HG02970 (cell line): ENCODE results near the gene KCNG2.

ENCODE experiments used
- ATAC-seq: cut with Tn5 transposase; IDR thresholded peaks from one replicate; pipeline ENCODE4 v1.9.1; 2021; ENCODE audit warnings: mild to moderate bottlenecking, moderate library complexity, moderate number of reproducible peaks; ENCODE audit not compliant: unreplicated experiment, low FRiP score

Gene KCNG2

GRCh38 chr18:79796531-79797405 lies 970 bp upstream of the KCNG2 start:
- ATAC-seq = no peak

- ATAC-seq = no peak
Observed at GRCh38 chr18:79798346-79798998, 734 bp downstream of the KCNG2 start.

GRCh38 chr18:79798999-79799370 lies 1.2 kb downstream of the KCNG2 start:
- no peak for ATAC-seq

- no peak for ATAC-seq
Observed at GRCh38 chr18:79799619-79800370, 2.1 kb downstream of the KCNG2 start.

- ATAC-seq = no peak
Observed at GRCh38 chr18:79800371-79801180, 2.8 kb downstream of the KCNG2 start.

- ATAC-seq = no peak
Observed at GRCh38 chr18:79801217-79801616, 3.5 kb downstream of the KCNG2 start.

- no peak for ATAC-seq
Observed at GRCh38 chr18:79801641-79802040, 3.9 kb downstream of the KCNG2 start.

- ATAC-seq = no peak
Observed at GRCh38 chr18:79802298-79802697, 4.6 kb downstream of the KCNG2 start.

GRCh38 chr18:79803611-79804051 lies 5.9 kb downstream of the KCNG2 start:
- ATAC-seq = no peak

- no peak for ATAC-seq
Observed at GRCh38 chr18:79804130-79804787, 6.5 kb downstream of the KCNG2 start.

GRCh38 chr18:79805211-79805887 lies 7.6 kb downstream of the KCNG2 start:
- ATAC-seq = no peak

GRCh38 chr18:79805926-79806487 lies 8.3 kb downstream of the KCNG2 start:
- ATAC-seq = no peak

- ATAC-seq = no peak
Observed at GRCh38 chr18:79806976-79807841, 9.5 kb downstream of the KCNG2 start.

GRCh38 chr18:79809482-79810192 lies 11.9 kb downstream of the KCNG2 start:
- ATAC-seq = no peak

- no peak for ATAC-seq
Observed at GRCh38 chr18:79812052-79812451, 14.3 kb downstream of the KCNG2 start.

- ATAC-seq = no peak
Observed at GRCh38 chr18:79814373-79814772, 16.6 kb downstream of the KCNG2 start.

- no peak for ATAC-seq
Observed at GRCh38 chr18:79815657-79816056, 17.9 kb downstream of the KCNG2 start.
